GM12892 (cell line): ENCODE results near the gene HOMER2.

Experiments used
- DNase-seq: peaks from one replicate; pipeline ENCODE4 v3.0.0; 2011; ENCODE audit not compliant: insufficient read length
- FAIRE-seq: peaks from 2 replicates; lab custom pipeline; 2011; peaks lifted over from hg19 to GRCh38; lab: Jason Lieb, UNC
- POLR2A ChIP-seq: IDR thresholded peaks from 2 replicates; pipeline ENCODE4 v1.6.1; 2011; ENCODE audit warnings: low read depth, low read length, control low read depth
- POLR2AphosphoS5 ChIP-seq: IDR thresholded peaks from 2 replicates; pipeline ENCODE4 v1.6.1; 2011; ENCODE audit warnings: low read depth, low read length, control low read depth
- TAF1 ChIP-seq: IDR thresholded peaks from 2 replicates; pipeline ENCODE4 v1.6.1; 2011; ENCODE audit warnings: low read depth, mild to moderate bottlenecking, control low read depth, low read length, borderline replicate concordance

Gene HOMER2

DNA sequence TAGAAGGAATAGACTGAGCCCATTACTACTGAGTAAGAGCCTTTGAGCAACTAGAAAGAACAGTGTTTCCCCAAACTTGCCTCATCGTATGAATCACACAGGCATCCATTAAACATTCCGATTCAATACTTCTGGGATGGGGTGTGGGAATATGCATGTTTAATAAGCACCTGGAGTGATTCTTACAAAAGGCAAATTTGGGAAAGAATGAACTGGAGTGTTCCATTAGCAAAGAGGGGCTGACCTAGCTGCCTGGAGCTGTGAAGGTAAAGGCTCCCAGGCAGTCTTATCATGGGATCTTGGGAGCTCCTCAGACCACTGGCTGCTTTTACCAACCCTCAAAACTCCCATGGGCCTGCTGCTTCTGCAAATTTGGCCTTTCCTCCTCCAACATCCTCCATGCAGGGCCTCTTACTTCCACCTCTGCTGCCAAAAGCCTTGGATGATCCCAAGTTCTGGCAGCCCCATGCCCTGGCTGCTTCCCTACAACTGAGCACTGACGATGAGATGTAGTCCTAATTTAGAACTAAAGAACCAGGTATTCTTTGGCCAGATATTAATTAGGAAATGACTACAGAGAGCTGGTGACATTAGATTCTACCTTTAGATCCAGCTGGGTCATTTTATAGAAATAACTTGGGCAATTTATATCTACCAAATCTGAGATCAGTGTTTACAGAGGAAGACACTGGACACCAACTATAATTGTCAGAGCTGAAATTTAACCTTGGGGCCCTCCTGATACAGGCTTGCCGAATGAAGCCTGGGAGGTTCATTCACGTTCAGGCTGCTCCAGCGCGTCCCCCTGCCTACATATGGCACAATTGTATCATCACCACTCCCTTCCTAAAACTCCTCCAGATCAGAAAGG, 11.2 kb upstream of the HOMER2 start:
- DNase-seq, result no peak
- TF ChIP-seq POLR2A, result no peak
- TF ChIP-seq TAF1, result no peak
- no peak for TF ChIP-seq POLR2AphosphoS5
- no peak for FAIRE-seq

DNA sequence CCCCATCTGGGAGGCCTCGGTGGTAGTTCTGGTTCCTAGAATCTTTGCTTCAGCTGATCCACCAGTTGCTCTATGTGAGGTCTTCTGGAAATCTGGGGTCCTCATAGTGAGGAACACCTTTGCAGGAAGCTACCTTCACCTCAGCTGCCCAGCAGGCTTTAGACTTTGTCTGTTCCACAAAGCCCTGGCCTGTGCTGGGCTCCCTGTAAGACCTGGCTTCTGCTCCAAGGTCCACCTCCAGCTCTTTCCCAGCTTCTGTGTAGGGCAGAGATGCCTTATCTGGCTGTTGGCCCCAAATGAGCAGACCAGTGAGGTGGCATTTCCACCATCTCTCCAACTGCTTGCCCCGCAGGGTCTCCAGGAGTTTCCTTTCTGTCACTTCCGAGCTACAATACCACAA, 8.2 kb upstream of the HOMER2 start:
- DNase-seq, result no peak
- no peak for FAIRE-seq
- no peak for TF ChIP-seq POLR2A
- TF ChIP-seq TAF1, result no peak
- TF ChIP-seq POLR2AphosphoS5, result no peak

DNA sequence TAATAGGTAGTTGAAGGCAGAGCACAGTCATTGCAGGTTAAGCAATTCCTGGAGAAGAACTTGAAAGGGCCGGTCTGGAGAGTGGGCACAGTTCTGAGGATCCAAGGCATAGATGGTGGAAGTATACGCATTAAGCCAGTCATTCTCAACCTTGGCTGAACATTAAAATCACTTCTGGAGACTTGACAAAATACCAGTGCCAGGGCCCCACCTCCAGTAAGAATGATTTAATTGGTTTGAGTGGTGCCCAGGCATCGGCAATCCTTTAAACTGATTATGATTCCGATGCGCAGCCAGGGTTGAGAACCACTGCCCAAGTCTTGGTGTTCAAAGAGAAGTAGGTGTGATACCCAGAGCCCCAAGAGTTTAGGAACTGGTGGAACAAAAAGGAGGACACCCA, 6.9 kb upstream of the HOMER2 start:
- TF ChIP-seq POLR2AphosphoS5 (no peak), TAF1 (no peak), POLR2A (no peak)
- FAIRE-seq, result no peak

DNA sequence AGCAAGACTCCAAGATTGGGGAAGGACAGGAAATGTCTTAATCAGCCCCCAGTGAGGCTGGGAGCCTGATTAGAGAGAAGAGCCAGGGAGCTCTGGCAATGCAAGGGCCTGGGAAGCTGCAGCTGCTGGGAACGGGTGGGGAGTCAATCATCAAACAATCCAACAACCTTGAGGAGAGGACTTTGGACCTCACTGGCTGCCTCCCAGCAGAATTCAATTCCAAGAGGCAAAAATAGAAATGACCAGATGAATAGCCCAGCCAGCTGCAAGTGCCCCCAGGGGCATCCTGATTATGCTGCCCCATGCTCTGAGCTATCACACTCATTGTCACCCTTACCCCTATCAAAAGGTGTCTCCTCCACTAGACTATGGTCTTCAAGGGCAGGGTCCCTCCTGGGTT, 6.1 kb upstream of the HOMER2 start:
- DNase-seq, result no peak
- no peak for FAIRE-seq

More for the DNA sequence above, 6.9 kb upstream of the HOMER2 start:
- DNase-seq, result no peak

DNA sequence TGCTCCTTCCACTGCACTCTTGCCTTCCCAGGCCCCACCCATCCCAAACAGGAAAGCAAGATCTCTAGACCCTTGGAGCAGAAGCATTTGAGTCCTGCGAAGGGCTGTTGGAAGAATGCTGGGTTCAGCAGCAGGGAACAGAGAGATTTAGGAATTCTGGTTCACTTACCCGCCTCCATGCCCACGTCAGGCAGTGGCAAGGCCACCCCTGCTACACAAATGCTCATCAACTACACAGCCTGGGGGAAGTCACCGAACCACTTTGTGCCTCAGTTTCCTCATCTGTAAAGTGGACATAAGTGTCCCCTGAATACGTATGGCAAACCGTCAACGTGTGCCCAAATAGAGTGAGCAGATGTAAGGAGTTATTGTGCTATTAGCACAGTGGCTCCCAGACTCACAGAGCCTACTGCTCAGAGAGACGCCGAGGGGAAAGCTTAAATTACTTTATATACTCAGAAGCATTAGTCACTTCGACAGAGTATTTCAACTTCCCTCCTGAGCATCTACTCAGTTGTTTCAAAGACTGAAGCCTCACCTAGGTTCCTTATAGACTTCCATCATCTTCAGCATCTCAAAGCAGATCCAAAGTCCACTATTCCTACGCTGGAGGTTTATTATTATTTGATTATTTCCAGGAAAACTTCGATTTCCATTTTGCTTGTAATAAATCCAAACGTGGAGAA, 905 bp downstream of the HOMER2 start:
- no peak for TF ChIP-seq TAF1
- TF ChIP-seq POLR2AphosphoS5, result no peak
- no peak for TF ChIP-seq POLR2A
- FAIRE-seq, result no peak
- no peak for DNase-seq

More for the DNA sequence above, 6.1 kb upstream of the HOMER2 start:
- TF ChIP-seq POLR2A (no peak), POLR2AphosphoS5 (no peak), TAF1 (no peak)

DNA sequence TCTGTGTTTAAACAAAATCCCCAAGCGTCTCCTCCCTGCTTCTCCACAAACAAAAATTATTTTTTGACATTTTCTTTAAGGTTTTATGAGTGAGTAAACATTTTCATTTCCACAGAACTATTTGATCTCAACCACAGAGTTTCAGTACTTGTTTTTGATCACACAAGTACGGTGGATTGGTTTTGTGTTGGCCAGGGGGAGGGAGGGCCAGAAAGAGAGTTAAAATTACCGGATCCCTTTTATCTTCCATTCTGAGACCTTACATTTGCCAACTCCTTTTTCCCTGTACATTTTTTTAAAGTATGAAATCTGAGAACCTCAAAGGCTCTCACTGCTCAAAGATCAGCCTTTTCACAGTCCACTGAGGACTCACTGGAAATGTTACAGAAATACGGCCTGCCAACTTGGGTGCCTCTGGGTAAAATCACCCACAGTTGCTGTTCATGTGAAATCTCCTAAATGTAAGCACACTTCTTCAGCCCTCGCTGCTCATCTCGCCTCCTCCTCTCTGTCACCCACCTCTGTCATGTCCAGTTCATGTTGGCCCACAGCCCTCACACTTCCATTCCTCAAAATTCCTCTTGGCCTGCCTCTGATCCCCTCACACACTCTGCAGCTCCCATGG, 1.7 kb downstream of the HOMER2 start:
- FAIRE-seq (peak; percentile 73), DNase-seq (no peak)
- TF ChIP-seq POLR2A (no peak), TAF1 (no peak), POLR2AphosphoS5 (no peak)

DNA sequence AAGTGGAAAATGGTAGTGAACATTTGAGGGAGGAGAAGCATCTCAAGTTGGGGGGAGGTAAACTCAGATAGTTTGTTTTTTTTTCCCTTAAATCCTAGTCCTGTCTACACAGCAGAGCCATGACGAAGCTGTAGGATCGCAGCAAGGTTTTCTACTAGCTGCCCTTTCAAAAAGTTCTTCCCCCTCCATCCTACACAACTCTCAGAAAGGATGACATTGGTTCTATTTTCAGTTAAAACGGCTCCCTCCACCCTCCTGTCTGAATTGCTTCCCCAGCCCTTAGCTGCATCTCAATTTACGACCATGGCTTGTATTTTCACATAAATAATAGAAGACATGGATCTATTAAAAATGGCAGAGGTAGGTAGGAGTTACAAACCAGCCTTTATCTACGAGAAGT, 2.2 kb downstream of the HOMER2 start:
- TF ChIP-seq TAF1, result no peak
- no peak for TF ChIP-seq POLR2A
- no peak for TF ChIP-seq POLR2AphosphoS5
- FAIRE-seq (peak; percentile 27), DNase-seq (no peak)

DNA sequence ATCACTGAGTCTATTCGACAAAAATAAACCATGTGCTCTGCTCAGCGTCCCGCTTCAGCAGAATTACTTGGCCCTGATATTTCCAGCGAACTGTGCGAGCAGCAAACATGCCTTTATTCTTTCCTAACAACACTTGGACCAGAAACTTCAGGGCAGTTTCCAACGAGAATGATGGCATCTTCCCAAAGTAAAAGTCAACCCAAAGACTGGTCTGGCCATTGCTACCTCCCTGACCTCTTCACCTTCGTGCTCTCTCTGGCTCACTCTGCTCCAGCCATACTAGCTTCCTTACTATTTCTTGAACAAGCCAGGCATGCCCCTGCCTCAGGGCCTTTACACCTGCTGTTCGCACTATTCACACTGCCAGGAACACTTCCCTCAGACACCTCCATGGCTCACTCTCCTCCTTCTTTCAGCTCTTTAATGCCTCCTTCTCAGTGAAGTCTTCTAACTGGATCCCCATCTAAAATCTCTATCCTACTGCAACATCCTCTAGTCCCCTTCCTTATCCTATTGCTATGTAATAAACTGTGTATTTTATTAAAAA, 6.3 kb downstream of the HOMER2 start:
- TF ChIP-seq POLR2A (no peak), POLR2AphosphoS5 (no peak), TAF1 (no peak)
- FAIRE-seq, result no peak
- no peak for DNase-seq

DNA sequence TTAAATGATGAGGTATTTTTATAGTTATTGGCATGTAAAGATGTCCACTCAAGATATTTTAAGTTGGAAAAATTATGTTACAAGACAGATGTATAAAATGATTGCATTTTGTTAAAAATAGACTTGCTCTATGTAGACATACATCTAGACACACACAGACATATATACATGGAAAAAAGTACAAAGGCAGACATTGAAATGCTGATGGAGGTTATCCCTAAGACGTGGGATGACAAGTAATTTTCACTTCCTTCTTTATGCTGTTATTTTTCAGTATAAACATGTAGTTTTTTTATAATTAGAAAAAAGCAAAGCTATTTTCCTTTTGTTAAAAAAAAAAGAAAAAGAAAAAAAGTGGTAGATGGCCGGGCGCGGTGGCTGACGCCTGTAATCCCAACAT, 7.2 kb downstream of the HOMER2 start:
- DNase-seq (no peak), FAIRE-seq (no peak)
- TF ChIP-seq POLR2AphosphoS5 (no peak), TAF1 (no peak), POLR2A (no peak)

DNA sequence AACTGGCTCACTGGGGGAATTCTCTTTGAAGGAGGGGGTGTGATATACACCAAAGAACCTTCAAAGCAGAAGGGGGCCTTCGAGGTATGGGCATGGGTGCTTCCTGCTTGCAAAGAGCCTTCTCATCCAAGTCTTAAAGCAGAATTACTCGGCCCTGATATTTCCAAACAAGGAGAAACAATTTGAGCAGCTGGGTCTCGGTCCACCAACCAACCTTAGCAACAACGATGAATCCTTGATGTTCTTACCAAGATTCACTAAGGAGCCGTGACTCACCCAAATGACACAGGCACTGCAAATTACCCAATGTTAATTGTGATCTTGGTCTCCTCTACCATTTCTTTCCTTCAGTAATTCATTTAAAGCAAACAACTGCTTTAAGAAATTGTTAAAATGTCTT, 7.7 kb downstream of the HOMER2 start:
- no peak for FAIRE-seq
- no peak for DNase-seq
- TF ChIP-seq POLR2AphosphoS5 (no peak), POLR2A (no peak), TAF1 (no peak)

DNA sequence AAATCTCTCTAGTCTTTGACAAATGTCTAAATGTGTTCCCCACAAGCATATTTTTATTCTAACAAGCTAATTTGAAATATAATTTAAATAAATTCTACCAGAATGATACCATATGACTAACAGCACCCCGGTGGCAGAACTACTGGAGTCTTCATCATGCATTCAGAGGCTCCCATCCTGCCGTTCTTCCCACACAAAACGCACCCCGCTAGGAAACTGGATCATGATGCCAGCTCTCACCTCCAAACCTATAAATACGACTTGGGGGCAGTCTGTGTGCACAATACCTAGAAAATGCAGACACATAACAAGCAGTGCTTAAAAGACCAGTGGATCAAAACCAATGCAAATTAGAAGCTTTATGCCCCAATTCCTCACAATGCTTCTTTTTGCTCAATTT, 8.5 kb downstream of the HOMER2 start:
- DNase-seq (no peak), FAIRE-seq (no peak)
- TF ChIP-seq POLR2AphosphoS5 (no peak), POLR2A (no peak), TAF1 (no peak)

DNA sequence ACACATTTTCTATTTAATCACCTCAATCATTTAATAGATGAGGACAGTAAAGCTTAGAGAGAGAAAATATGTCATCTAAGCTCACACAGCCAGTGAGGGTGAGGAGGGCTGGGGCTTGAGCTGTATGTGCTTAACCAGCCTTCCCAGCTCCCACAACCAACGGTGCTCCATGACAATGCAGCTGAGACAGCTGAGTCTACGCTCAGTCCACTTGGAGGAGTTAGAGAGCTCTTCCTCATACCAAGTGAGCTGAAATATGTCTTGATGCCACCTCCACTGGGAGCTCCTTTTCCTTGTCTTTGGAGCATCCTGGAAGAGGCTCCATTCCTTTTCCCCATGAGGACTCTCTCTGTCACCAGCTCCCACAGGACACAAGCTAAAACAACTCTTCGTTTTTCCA, 9.3 kb downstream of the HOMER2 start:
- no peak for TF ChIP-seq POLR2AphosphoS5
- no peak for TF ChIP-seq POLR2A
- TF ChIP-seq TAF1, result no peak
- FAIRE-seq (no peak), DNase-seq (no peak)
